Measurements from ENCODE around the gene PRSS16.

DNA sequence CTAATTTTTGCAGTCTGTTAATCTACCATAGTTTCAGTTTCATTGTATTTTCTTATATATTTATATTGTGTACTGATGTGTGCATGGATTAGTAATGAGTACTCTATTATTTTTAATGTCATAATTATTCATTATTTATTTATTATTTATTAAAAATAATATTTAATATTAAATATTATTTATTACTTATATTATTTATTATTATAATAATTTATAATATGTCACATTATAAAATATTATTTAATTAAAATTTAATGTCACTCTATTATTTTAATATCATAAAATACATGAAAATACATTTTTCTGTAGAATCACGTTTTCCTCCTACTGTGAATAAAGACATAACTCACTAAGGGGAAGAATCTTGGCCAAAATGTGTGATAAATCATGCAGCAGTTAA is 34.1 kb downstream of the PRSS16 start:
- no peak for TF ChIP-seq POLR2A (IDR thresholded peaks at IDR 0.05)
- TF ChIP-seq, protein P1, sequence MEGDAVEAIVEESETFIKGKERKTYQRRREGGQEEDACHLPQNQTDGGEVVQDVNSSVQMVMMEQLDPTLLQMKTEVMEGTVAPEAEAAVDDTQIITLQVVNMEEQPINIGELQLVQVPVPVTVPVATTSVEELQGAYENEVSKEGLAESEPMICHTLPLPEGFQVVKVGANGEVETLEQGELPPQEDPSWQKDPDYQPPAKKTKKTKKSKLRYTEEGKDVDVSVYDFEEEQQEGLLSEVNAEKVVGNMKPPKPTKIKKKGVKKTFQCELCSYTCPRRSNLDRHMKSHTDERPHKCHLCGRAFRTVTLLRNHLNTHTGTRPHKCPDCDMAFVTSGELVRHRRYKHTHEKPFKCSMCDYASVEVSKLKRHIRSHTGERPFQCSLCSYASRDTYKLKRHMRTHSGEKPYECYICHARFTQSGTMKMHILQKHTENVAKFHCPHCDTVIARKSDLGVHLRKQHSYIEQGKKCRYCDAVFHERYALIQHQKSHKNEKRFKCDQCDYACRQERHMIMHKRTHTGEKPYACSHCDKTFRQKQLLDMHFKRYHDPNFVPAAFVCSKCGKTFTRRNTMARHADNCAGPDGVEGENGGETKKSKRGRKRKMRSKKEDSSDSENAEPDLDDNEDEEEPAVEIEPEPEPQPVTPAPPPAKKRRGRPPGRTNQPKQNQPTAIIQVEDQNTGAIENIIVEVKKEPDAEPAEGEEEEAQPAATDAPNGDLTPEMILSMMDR (IDR thresholded peaks at IDR 0.05): no peak

Measured in thyroid gland (tissue), 4 donors.